GM19467 (cell line): ENCODE results near the gene MEGF6.

Experiments used
- ATAC-seq: cut with Tn5 transposase; IDR thresholded peaks from one replicate; pipeline ENCODE4 v1.9.1; 2021; ENCODE audit warnings: mild to moderate bottlenecking, moderate library complexity; ENCODE audit not compliant: unreplicated experiment

The MEGF6 gene

GRCh38 chr1:3507636-3508275 is 103.6 kb downstream of the MEGF6 start:
- no peak for ATAC-seq

DNA sequence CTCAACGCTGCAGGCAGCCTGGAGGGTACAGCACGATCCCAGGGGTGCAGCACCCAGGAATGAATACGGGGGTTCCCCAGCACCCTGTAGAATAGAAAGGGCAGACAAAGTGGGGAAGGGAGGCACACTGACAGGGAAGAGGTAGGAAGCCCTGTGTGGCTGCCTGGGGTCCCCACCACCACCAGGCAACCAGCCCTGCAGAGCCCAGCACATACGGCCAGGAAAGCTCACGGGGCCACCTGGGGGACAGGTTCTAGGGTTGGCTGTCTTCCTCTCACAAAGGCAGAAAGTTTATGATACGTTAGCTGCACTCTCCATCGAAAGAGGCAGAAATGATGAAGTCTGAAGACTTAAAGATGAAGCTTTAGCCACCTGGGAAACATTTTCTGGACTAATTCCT is 104.4 kb downstream of the MEGF6 start:
- ATAC-seq, result no peak

- no peak for ATAC-seq
These were observed 105.3 kb downstream of the MEGF6 start for GRCh38 chr1:3506041-3506440.

DNA sequence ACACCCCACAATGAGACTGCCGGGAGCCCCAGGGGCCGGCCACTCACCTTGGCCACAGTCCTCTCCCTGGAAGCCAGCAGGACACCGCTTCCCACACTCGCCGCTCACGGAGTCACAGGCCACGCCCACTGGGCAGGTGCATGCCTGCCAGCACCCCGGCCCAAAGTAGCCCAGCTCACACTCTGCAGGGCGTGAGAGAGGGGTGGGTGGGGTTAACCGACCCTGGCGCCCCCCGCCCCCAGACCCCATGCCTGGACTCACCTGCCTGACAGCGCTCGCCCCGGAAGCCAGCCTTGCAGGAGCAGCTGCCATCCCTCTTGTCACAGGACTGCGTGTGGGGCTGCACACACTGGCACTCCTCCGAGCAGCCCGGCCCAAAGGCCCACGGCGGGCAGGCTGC is 106.1 kb downstream of the MEGF6 start:
- ATAC-seq, result no peak

DNA sequence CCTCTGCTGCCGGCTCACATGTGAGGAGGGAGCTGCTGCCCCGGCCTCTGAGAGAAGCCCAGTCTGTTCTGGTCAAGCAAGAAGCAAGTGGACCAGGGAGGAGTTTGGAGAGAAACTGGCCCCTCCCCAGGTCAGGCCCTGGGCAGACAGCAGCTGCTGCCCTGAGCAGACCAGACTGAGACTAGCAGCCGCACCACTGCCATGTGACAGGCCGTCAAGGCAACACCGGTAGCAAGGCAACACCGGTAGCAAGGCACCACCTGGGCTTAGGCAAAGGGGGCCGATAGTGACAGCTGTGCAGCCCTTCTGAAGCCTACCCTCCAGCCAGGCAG is 106.5 kb downstream of the MEGF6 start:
- no peak for ATAC-seq

DNA sequence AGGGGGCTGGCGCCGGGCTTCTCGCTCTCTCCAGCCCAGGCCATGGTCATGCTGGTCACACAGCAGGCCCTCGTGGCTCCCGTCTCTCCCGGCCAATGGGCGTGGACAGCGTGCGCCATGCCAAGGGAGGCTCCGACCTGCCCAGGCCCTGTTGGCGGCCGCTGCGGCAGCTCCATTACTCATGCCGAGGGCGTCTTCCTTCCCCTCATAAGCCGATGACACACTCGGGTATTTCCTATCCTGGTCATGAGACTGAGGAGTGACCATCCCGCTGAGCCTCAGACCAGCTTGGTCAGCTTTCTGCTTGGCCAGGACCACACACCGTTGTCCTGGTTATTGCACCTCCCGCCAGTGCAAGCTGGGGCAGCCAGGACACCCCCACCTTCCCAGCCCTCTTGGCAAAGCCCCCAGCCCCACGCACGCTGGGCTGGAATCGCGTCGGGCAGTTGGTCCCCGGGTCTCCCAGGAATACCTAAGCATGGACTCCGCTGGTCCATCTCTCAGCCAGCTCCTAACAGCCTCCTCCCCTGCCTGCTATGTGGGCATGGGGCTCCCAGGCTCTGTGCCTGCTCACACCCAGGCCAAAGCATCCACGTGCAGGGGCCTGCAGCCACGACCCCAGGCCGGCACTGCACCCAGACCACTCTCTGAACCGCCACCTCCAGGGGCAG is 107.0 kb downstream of the MEGF6 start:
- ATAC-seq, result no peak

DNA sequence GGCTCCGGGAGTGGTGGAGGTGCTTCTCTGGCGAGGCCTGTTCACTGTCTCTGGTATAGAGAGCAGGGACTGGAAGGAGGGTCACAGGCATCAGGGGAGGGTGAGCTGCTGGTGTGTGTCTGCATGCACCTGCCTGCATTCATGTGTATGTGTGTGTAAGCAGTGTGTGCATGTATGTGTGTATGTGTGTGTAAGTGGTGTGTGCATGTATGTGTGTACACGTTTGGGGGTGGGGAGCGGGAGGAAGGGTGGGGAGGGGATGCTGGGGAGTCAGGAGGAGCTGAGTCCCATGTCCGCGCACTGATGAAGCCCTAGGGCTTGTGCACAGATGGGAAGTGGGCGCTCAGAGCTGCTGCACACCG is 107.8 kb downstream of the MEGF6 start:
- ATAC-seq, result no peak

GRCh38 chr1:3502641-3503524 is 108.4 kb downstream of the MEGF6 start:
- no peak for ATAC-seq

GRCh38 chr1:3501856-3502640 is 109.3 kb downstream of the MEGF6 start:
- no peak for ATAC-seq

- ATAC-seq, result no peak
These were observed 109.9 kb downstream of the MEGF6 start for GRCh38 chr1:3501437-3501836.

GRCh38 chr1:3500265-3500835 is 111.0 kb downstream of the MEGF6 start:
- no peak for ATAC-seq

- ATAC-seq, result no peak
These were observed 111.7 kb downstream of the MEGF6 start for GRCh38 chr1:3499611-3500010.

DNA sequence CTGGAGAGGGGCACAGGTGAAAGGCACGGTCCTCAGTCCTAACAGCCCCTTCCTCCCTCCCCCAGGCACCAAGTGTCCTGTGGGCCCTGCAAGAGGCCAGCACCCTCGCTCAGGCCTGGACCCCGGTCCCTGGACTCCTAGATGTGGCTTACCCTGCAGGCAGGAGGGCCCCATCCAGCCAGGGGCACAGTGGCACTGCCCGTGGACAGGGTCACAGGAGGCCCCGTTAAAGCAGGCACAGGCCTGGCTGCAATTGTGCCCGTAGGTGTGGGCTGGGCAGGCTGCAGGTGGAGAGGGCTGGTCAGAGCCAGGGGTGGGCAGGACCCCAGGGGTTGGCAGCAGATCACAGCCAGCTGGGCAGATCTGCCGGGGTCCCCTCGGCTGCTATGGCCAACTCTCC is 112.3 kb downstream of the MEGF6 start:
- no peak for ATAC-seq

DNA sequence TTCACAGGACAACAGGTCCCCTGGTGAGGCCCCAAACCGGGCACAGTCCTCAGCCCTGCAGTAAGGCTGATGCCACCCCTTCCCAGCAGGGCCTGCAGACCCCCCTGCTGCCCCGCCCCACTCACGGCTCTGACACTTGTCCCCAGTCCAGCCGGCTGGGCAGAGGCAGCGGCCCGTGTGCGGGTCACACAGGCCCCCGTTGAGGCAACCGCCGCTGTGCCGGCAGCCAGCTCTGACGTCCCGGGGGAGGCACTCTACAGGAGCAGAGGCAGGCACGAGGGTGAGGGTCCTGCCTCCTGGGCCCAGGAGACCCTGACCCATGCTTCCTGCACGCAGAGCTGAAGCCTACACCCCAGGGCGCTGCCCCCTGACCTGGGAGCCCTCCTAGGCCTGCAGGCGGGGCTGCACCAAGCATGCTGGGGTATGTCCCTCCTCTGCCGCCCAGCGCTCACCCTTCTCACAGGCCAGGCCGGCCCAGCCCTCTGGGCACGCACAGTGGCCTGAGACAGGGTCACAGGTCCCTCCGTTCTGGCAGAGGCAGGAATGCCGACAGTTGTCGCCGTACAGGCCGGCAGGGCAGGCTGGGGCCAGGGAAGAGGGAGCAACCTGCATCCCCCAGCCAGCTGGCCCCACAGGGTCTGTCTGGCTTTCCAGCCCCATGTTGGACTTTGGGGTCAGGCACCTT is 112.9 kb downstream of the MEGF6 start:
- ATAC-seq, result no peak

DNA sequence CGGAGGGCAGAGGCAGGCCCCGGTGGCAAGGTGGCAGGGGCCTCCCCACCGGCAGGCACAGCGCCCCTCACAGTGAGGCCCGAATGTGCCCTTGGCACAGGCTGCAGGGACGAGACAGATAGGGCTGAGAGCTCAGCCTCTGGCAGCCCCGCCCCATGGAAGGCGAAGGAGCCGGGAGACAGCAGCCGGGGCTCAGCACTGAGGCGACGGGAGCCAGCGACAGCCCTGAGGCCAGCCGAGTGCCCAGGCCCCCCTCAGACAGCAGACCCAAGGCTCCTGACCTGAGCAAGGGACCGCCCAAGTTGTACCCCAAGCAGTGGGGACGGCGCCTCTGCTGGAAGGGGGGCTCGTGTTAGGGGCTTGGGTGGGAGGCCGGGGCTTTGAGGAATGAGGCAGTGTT is 113.8 kb downstream of the MEGF6 start:
- ATAC-seq, result no peak

GRCh38 chr1:3496916-3497315 is 114.4 kb downstream of the MEGF6 start:
- ATAC-seq, result no peak

- ATAC-seq, result no peak
These were observed 115.2 kb downstream of the MEGF6 start for GRCh38 chr1:3495776-3496745.

GRCh38 chr1:3494321-3495308 is 116.7 kb downstream of the MEGF6 start:
- ATAC-seq, result no peak
